ENCODE data around the gene PI16.

PI16 gene

DNA sequence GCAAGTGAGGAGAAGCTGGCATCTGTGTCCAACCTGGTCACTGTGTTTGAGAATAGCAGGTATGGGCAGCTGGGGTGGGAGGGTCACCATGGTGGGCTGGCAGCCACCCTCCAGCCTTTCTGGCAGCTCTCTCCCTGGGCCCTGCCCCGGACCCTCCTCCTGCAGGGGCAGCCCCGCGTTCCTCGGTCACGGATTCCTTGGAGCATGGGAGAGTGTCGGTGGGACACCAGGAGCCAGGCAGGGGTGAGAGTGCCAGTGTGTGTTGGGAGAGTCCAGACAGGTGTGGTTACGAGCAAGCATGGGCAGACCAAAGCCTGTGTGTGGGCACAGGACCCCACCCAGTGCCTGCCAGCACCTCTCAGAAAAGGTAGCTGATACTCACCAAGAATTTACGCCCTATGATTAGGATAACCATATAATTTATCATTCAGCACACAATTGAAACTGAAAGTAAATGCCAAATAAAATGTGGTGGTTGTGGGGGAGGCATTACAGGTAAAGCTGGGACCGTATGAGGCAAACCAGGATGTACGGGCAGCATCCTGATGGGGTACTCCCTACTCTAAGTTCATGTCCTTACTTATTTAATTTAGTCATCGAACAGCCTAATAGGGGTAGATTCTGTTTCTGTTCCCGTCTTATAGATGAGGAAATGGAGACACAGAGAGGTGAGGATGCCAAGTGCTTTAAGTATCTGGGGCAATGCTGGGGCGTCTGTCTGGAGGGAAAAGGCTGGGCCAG, 51.5 kb downstream of the PI16 start:
- peak; percentile 66 for DNase-seq

DNA sequence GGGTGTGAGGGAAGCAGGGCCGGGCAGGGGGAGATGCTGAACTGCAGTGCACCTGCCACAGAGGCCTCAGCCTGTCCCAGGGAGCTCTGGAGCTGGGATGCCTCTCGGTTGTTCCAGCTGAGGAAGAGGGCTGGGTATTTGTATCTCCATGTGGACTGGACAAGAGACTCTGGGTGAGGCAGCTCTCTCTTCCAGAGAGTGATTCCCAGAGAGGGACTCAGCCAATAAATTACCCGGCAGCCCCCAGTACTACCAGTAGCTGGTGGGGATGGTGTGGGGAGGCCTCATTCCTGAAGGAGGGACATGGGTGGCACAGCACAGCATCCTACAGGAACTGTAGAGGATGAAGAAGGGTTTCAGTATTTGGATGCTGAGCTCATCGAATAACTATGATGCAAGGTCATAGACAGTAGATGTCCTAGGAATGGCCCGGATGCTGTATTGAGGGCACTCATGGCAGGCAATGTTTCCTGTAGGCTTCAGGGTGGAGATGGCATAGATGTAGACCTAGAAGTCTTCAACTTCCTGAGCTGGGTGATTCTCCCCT, 52.3 kb downstream of the PI16 start:
- no peak for DNase-seq

DNA sequence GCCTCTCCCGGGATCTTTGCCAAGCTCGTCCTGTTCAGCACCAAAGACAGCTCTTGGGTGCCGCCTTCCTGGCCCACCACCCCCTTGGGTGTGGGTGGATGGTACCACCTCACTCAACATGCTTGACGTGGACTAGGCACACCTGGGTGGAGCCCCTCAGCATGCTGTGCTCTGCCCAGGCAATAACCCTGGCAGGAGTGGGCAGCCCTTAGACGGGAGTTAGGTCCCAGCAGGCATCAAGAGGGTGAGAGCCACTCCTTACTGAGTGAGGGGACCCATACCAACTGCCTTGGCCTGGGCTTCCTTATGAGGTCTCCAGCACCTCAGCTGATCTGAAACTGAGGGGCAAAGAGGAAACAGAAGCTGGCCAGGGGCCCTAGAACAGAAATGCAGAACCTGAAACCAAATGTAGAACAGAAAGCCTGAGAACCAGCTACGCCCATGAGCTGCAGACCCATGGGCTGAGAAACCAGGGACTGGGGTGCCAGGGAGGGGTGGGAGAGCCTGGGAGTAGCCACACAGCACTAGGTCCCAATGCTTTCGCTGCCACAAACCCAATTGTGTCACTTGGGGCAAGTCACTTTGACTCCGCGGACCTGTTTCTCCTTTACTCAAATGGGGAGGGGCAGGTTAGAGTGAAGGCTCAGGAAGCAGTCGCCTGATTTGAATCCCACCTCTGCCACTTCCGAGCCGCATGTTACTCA, 53.0 kb downstream of the PI16 start:
- DNase-seq, result no peak

DNA sequence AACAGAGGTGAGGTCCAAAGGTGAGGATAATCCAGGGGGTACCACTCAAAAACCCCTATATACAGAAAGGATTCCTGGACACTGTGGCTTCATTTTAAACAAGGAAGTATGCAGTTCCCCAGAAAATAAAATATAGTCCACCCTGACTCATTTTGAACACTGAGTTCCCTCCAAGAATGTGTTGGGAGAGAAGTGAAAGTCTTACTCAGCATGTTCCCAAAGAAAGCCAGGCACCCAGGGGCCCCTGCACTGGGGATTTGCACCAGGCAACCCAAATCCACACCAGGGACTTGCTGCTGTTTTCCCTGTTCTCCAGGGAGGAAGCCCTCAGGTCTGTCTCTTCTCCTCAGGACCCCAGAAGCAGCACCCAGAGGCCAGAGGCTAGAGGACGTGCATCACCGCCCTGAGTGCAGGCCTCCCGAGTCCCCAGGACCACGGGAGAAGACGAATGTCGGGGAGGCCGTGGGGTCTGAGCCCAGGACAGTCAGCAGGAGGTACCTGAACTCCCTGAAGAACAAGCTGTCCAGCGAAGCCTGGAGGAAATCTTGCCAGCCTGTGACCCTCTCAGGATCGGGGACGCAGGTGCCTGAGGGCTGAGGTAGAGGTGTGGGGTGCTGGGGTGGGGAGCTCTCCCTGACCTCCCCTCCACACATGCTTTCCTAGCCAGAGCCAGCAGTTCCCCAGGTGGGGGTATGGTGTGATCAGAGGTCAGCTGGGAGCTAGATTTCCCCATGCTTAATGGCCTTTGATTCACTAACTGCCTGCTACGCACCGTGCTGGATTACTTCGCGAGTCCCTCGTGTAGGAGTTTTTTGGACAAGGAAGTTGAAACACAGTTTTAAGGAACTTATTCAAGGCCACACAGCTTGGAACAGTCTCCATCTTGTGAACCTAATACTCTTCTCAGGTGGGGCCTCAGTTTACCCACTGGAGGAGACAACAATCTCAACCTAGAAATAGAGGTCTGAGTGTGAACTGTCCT, 54.2 kb downstream of the PI16 start:
- no peak for DNase-seq

DNA sequence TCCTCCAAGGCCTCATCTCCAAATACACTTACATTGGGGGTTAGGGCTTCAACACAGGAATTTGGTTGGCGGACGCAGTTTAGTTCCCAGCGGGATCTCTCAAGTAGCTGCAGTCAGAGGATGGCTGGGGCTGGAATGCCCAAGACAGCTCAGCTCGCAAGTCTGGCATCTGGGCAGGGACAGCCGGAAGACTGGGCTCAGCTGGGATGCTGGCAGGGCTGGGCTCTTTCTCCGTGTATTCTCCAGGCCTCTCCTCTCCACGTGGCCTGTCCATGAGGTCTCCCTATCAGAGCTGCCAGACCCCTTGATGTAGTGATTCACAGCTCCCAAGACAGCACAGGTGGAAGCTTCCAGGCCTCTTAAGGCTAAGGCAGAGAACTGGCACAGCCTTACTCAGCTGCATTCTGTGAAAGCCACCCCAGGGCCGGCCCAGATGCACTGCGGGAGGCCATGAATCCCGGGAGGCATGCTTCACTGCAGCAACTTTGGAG, 55.9 kb downstream of the PI16 start:
- DNase-seq, result no peak

DNA sequence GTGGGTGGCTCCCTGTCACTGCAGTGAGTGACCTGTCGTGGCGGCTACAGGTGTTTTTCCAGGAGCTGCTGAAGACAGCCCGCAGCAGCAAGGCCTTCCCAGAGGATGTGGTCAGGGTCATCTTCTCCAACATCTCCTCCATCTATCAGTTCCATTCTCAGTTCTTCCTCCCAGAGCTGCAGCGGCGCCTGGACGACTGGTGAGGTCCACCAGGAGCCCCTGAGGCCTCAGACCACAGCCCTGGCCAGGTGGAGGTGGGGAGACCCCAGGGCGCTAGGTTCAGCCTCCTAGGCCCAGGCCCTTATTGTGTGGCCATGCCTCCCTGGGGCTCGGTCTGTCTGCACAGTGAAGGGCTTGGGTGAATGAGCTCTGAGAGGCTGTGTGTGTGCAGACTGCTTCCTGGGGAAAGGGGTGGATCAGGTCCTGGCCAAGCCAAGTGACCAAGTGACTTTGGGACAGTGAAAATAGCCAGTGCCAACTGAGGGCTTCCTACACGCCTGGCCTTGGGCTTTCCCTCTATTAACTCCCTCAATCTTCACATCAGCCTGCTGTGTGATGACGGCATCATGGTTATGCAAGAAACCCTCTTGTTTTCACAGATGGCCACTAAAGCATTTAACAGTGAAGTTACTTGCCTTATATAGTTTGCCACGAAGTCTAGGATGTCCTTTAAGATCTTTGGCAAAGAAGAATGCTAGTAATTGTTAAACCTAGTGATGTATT, 57.3 kb downstream of the PI16 start:
- no peak for DNase-seq

DNA sequence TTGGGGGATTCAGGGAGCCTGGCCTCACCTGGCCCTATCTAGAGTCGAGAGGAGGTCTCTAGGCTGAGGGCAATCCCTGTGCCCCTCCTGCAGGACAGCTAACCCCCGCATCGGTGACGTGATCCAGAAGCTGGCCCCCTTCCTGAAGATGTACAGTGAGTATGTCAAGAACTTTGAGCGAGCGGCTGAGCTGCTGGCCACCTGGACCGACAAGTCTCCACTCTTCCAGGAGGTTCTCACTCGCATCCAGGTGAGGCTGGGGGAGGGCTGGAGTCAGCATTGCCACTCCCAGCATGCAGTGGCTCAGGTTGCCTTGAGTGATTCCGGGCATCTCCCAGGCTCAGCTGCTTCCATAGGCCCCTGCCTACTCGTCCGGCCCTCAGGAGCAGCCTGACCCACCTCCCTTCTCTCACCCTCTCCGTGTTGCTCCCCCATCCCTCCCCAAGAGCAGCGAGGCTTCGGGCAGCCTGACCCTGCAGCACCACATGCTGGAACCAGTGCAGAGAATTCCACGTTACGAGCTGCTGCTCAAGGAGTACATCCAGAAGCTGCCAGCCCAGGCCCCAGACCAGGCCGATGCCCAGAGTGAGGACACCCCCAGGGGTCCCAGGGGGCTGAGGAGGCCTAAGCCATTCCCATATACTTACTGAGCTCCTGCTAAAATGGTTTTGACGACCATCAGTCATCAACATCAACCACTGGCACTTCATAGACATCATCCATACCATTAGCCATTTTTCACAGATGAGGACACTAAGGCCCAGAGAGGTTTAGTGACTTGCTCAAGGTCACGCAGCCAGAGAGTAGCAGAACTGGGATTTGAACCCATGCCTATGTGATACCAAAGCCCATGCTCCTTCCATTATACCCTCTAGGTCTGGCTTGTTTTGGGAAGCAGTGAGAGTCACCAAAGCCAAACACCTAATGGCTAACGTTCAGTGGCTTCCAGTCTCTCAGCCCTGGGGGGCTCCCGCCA, 59.3 kb downstream of the PI16 start:
- no peak for DNase-seq

Data from DMS79 treated with DMSO at 0.1 percent for 48 hours (cell line).